ENCODE data around the gene NUP93. TPM values are rescaled to one million over a fixed set of nuclear protein-coding genes. Genes with fewer than 3 reads are reported as not detected.
"Not testable (repeated sequence)": the region's sequence is repeated elsewhere in the genome, so short reads cannot be mapped to it uniquely, and the experiment has no call there.

The NUP93 gene
- total and polyA plus RNA-seq, 2 donors (not counting 3 experiments of a cell fraction or from before 2014, with no cell fraction given) = 62.3 to 124 TPM

- DNase-seq (ENCODE audit: low read depth, low spot score) (peak; percentile 30), FAIRE-seq (peak; percentile 21)
- Histone ChIP-seq H2AFZ (ENCODE audit: low read depth, low read length) (no peak overlapping the region), H3K4me3 (replicated peaks in 1 of 3; ENCODE audit: insufficient read depth in 1 of 3, low read depth in 1 of 3, low read length in 3 of 3) (no peak overlapping the region), H3K9me1 (replicated peaks; ENCODE audit: control insufficient read depth, extremely low read depth, insufficient read depth, low read length) (no peaks in the 10 kb centered on the region), H3K4me1 (ENCODE audit: control insufficient read depth, extremely low read depth, insufficient read depth, low read length) (peaks cover 4% of the 10 kb centered on the region), H3K4me2 (ENCODE audit: insufficient read depth, low read length) (no peak overlapping the region), H3K9ac (replicated peaks; ENCODE audit: extremely low read depth, insufficient read depth, low read length) (no peak overlapping the region), H3K79me2 (ENCODE audit: control insufficient read depth, insufficient read depth, low read length) (peaks cover 6% of the 10 kb centered on the region), H3K36me3 (ENCODE audit: control insufficient read depth in 2 of 2, extremely low read depth in 1 of 2, insufficient read depth in 2 of 2, low read length in 2 of 2) (no peaks in the 10 kb centered on the region), H3K27me3 (ENCODE audit: control insufficient read depth in 2 of 2, insufficient read depth in 2 of 2, low read length in 2 of 2) (no peaks in the 10 kb centered on the region), H4K20me1 (replicated peaks; ENCODE audit: control insufficient read depth, extremely low read depth, insufficient read depth, low read length) (no peaks in the 10 kb centered on the region), H3K27ac (ENCODE audit: insufficient read depth, low read depth, low read length) (peak overlapping the region; percentile 36), H3K9me3 (replicated peaks; ENCODE audit: control insufficient read depth, insufficient read depth, low read length) (no peaks in the 10 kb centered on the region)
- TF ChIP-seq JUN (IDR thresholded peaks at IDR 0.05; ENCODE audit: borderline replicate concordance, insufficient read depth, insufficient read length, low read depth) = no peak
- TF ChIP-seq MAX (IDR thresholded peaks at IDR 0.05; ENCODE audit: insufficient read depth, insufficient read length) = no peak
- no peak for TF ChIP-seq EZH2 (IDR thresholded peaks at IDR 0.05; ENCODE audit: borderline replicate concordance, low read depth, low read length, severe bottlenecking)
- TF ChIP-seq FOS (IDR thresholded peaks at IDR 0.05; ENCODE audit: borderline replicate concordance, insufficient read depth, low read length) = no peak
- no peak for TF ChIP-seq CTCF (IDR thresholded peaks at IDR 0.05; ENCODE audit: extremely low read depth in 1 of 2, insufficient read depth in 1 of 2, low read depth in 1 of 2, low read length in 2 of 2)
- TF ChIP-seq MYC (IDR thresholded peaks at IDR 0.05; ENCODE audit: low read depth, low read length) = no peak
- TF ChIP-seq POLR2AphosphoS5 (IDR thresholded peaks at IDR 0.05; ENCODE audit: insufficient read depth, low read depth, low read length) = no peak
- ChIA-PET CTCF (interaction anchor here (0.6 to 9.9 kb wide), 18 partner anchors 8 to 297 kb away, joined by 3 to 231 read pairs (median 4); partner anchors contain the start of genes CPNE2, HERPUD1 and NLRC5), POLR2A (no interaction called here)
- no TSS peak for BruUV-seq (replicated peaks)
- dilution Hi-C loops (cut with MboI; ENCODE audit: extremely low pct_ligation_motif_present, low sequenced_read_pairs) (no loop called here), intact Hi-C loops (cut with micrococcal nuclease) (loop anchor here (1.0 kb wide), 1 partner anchor 137 kb away; the partner anchor contains the start of gene HERPUD1)
These were observed 65.1 kb downstream of the NUP93 start for GRCh38 chr16:56795011-56795410.

GRCh38 chr16:56797038-56797437 is 67.1 kb downstream of the NUP93 start:
- H3K79me2 ChIP-seq (ENCODE audit: control insufficient read depth, insufficient read depth, low read length); H2AFZ ChIP-seq (ENCODE audit: low read depth, low read length); H3K9ac ChIP-seq (replicated peaks; ENCODE audit: extremely low read depth, insufficient read depth, low read length); H3K4me3 ChIP-seq (replicated peaks in 1 of 3; ENCODE audit: insufficient read depth in 1 of 3, low read depth in 1 of 3, low read length in 3 of 3); H3K9me1 ChIP-seq (replicated peaks; ENCODE audit: control insufficient read depth, extremely low read depth, insufficient read depth, low read length); H3K36me3 ChIP-seq (ENCODE audit: control insufficient read depth in 2 of 2, extremely low read depth in 1 of 2, insufficient read depth in 2 of 2, low read length in 2 of 2); dilution Hi-C loops (cut with MboI; ENCODE audit: extremely low pct_ligation_motif_present, low sequenced_read_pairs); H3K9me3 ChIP-seq (replicated peaks; ENCODE audit: control insufficient read depth, insufficient read depth, low read length); H3K4me1 ChIP-seq (ENCODE audit: control insufficient read depth, extremely low read depth, insufficient read depth, low read length); H3K4me2 ChIP-seq (ENCODE audit: insufficient read depth, low read length); H3K27ac ChIP-seq (ENCODE audit: insufficient read depth, low read depth, low read length); FAIRE-seq; POLR2A ChIA-PET; H4K20me1 ChIP-seq (replicated peaks; ENCODE audit: control insufficient read depth, extremely low read depth, insufficient read depth, low read length); intact Hi-C loops (cut with micrococcal nuclease); DNase-seq (ENCODE audit: low read depth, low spot score); BruUV-seq (replicated peaks); H3K27me3 ChIP-seq (ENCODE audit: control insufficient read depth in 2 of 2, insufficient read depth in 2 of 2, low read length in 2 of 2): not testable (repeated sequence)
- CTCF ChIA-PET = interaction anchor here (1.0 to 9.9 kb wide), 2 partner anchors 42 to 56 kb away, joined by 3 to 231 read pairs; no protein-coding TSS in a partner anchor
